Stimulated activated CD4-positive, alpha-beta T cell treated with anti-CD3 and anti-CD28 coated beads, TNF-alpha, amount 100 ng/mL, for 48 hours (primary cell): Measurements from ENCODE around the gene NCAPD3.
"Not testable (repeated sequence)": the region's sequence is repeated elsewhere in the genome, so short reads cannot be mapped to it uniquely, and the experiment has no call there.

Experiments used
- DNase-seq, 3 donors: peaks; one replicate each; pipeline ENCODE4 v3.0.0-alpha.2; 2020; ENCODE audit warnings: low read depth in 3 of 3

NCAPD3 gene

DNA sequence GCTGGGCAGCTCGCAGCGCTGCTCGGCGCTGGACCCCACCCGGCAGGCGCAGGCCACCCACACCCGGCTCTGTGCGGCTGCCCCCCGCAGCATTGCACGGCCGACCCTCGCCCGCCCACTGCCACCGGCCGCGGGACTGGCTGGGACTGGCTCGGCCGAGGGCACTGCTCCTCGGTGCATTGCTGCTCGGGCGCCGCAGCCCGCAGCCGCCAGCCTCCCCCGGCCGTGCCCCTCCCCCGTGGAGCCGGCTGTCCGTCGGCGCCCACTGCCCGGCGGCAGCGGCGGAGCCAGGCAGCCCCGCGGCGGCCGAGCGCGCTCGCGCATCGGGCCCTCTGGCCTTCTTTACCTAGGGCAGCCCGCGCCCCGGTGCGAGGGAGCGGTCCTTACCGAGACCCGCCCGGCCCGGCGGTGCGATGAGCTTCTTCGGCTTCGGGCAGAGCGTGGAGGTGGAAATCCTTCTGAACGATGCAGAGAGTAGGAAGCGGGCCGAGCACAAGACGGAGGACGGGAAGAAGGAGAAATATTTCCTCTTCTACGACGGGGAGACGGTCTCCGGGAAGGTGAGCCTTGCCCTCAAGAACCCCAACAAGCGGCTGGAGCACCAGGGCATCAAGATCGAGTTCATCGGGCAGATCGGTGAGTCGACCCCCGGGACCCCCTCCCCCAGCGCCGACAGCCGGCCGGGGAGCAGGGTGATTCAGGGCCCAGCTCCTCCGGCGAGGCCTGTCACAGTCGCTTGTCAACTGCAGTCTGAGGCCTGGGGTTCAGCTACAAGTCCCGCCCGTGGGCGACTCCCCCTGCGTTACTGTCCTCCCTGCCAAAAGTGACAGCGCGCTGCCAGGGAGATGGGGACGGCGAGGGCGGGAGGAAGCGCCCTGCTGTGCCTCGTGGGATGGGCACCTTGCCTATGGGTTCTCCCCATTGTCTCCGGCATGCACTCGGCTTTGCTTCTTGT, 1.2 kb upstream of the NCAPD3 start:
- DNase-seq: peak; percentile 43 to 66 (median 56)

DNA sequence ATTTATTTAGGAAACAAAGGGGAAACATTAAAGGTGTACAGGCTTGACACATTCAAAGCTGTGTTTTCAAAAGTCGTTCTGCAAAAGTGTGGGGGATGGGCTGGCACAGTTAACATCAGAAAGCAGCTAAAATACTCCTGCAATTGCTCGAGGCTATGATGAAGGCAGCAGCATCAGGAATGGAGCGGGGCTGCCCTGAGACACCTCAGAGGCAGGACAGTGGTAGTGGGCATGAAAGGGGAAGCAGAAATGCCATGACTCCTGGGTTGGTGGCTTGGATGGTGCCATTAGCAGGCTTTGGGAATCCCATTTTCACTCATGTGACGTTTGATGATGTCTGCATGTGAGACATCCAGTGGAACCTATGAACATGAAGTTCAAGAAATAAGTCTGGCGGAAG, 646 bp downstream of the NCAPD3 start:
- no peak for DNase-seq

DNA sequence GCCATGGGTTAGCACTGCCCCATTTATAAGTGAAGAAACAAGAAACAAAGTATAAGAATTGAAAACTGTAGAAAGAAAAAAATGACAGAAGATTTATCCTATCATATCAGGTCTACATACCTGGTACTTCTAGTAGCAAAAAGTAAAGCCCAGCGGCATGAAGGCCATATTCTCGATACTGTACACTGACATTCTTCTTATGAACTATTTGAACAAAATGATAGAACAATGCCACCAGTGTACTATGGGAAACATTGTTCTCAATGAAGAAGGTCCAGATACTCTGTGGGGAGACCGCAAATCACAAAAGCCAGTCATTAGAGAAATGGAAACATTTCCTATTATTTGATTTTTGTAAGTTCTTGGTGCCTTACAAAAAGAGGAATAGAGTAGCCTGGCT, 7.0 kb downstream of the NCAPD3 start:
- no peak for DNase-seq

DNA sequence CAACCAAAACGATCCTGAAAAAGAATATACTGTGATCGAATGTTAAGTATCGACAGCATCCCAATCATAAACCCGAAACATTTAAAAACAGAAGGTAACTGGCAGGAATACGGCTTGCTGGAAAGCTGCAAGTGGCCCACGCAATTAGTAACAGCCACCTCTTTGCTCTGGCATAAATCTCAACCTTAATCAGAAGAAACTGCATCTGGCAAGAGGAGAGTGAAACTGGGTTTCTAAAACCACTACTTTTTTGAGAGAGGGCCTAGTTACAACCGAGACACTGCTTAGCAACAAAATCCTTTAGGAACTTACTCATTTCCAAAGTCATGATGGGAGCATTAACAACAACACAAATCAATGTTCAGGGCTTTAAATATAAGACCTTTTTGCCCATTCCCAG, 7.9 kb downstream of the NCAPD3 start:
- no peak for DNase-seq

DNA sequence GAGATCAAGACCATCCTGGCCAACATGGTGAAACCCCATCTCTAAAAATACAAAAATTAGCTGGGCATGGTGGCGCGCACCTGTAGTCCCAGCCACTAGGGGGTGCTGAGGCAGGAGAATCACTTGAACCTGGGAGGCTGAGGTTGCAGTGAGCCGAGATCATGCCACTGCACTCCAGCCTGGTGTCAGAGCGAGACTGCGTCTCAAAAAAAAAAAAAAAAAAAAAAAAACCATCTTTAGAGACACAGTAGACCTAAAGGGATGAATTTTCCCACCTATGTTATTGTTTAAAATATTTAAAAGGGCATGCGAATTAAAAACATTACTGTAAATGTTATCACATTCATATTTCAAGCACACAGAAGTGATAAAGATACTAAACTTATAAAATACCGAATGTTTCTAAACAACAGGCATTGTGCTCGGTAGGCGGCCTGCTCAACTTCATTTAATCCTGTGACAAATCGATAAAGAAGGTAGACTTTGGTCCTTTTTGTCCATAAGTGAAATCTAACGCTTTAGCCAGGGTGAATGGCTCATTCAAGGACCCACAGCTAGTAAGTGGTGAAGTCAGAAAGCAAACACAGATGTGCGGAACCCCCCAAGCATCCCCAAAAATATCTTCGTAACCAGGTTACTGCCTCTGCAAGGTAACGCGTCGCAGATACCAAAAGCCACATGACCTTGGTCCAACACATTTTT, 16.1 kb downstream of the NCAPD3 start:
- peak; percentile 27 to 52 (median 47) for DNase-seq

DNA sequence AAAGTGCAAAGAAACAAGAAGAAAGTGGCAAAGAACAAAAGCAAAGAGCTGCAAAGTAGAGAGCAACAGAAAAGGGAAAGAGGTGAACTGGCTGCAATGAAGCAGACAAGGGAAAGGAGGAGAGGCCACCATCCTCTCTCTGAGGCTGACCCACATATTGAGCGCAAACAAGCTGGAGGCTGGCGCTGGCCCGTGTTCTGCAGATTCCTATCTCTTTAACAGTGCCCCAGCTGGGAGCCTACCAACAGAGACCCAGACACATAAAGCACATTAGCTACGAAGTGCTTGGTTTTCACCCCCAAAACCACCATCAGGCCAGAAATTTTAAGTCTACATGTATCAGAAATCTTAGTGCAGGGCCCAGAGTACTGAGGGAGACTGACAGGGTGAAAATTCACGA, 17.6 kb downstream of the NCAPD3 start:
- no peak for DNase-seq

DNA sequence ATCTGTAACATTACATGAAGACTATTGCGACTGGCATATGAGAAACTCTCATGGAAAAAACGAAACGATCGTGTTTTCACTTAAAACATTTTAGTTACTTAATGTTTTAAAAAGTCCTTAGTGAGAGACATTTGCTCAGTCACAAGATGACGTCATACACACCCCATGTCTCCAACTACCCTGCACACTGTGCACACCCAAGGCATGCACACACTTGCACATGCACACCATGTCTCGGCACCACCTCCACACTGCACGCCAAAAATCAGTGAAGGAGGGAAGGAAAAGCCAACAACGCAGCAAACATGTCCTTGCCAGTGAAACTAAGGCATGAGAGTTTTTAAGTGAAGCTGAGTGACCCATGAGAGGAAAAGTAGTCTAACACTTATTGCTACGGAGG, 18.0 kb downstream of the NCAPD3 start:
- no peak for DNase-seq

DNA sequence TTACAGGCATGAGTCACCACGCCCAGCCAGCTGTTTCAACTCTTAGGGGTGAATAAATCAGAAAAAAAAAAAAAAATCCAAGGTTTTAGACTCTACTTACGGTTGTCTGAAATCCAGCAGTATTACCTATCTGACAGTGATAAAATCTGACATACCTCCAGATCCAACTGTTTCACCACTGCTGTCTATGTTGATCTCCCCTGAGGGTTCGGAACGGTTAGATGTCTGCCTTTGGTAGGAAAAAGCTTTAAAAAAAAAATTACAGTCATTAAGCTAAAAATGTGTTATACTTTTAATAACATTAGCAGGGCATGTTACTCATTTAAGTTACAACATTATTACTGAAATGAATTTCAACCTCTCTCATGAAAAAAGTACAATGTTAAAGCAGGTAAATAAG, 21.1 kb downstream of the NCAPD3 start:
- no peak for DNase-seq

DNA sequence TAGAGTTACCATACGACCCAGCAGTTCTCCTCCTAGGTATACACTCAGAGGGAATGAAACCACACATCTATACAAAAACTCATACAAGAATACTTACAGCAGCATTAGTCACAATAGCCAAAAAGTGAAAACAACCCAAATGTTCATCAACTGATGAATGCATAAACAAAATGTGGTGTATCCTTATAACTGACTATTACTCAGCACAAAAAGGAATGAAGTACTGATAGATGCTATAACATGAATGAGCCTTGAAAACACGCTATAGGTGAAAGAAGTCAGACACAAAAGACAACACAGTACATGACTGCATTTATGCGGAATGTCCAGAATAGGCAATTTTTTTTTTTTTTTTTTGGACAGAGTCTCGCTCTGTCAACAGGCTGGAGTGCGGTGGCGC, 23.1 kb downstream of the NCAPD3 start:
- no peak for DNase-seq

DNA sequence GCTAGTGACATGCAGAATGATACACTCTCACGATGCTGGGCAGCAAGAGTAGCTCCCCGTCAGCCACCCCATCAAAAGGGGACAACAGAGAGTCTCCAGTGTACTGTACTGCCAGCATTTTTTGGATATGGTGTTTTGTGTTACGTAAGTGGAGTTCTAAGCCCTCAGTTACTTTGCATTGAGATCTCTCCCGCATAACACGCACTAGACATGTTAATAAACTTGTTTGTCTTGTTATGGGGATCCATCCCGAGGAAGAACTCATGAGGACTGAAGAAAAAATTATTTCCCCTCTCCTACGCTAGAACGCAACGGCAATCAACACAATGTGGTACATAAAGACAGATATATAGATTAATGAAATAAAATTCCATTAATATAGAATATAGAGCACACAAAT, 24.2 kb downstream of the NCAPD3 start:
- no peak for DNase-seq

DNA sequence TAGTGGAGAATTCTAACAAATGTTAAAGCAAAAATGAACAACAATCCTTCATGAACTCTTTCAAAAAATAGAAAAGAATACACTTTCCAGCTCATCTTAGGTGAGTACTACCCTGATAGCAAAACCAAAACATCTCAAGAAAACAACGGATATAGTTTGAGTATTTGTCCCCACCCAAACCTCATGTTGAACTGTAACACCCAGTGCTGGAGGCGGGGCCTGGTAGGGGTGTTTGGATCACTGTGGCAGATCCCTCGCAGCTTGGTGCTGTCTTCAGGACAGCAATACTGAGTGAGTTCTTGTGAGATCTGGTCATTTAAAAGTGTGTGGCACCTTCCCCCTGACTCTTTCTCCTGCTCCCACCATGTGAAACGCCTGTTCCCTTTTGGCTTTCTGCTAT, 27.0 kb downstream of the NCAPD3 start:
- DNase-seq: no peak

DNA sequence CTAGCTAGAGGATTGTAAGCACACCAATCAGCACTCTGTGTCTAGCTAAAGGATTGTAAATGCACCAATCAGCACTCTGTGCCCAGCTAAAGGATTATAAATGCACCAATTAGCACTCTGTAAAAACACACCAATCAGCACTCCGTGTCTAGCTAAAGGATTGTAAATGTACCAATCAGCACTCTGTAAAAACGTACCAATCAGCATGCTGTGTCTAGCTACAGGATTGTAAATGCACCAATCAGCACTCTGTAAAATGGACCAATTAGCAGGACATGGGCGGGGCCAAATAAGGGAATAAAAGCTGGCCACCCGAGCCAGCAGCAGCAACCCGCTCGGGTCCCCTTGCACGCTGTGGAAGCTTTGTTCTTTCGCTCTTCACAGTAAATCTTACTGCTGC, 35.7 kb downstream of the NCAPD3 start:
- DNase-seq: not testable (repeated sequence)

DNA sequence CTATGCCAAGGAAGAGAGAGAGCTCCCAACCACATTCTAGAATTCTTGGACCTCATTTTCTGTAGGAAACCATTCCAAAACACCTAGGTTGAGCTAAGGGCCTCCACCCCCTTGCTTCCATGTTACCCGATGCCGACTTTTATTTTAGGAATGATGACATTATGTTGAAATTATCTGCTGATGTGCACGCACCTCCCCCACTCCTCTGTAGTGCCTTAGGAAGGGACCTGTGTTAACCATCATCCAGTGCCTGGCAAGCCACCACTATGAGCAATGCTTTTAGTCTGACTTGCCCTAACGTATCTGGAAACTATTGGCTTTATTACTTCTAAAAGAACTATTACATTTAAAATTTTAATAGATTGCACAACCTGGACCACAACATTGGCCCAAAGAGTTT, 42.1 kb downstream of the NCAPD3 start:
- no peak for DNase-seq

DNA sequence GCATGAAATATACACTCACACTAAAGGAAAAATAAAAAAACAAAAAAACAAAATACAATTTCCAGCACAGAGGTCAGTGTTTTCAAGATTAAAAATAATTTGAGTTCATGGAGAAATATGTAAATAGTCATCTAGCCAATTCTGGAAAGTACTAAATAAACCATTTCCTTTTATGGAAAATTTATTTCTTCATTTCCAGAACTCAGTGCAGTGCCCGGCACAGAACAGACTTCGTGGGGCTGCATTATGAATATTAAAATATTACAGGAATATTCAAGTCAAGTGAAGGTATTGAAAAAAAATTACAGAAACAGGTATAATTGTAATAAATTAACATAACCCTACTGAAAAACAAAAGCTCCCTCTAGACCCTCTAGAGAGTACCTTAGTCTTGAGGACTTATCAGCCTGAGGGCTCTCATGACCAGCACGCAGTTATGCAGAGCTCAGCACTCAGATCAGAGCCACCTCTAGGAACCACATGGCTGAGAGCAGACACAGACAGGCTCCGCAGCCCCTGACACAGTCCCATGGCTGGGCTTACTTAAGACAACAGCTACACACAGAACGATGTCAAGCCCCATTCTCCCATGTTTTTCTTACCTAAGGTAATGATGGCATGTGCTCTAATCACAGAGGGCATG, 45.6 kb downstream of the NCAPD3 start:
- no peak for DNase-seq

DNA sequence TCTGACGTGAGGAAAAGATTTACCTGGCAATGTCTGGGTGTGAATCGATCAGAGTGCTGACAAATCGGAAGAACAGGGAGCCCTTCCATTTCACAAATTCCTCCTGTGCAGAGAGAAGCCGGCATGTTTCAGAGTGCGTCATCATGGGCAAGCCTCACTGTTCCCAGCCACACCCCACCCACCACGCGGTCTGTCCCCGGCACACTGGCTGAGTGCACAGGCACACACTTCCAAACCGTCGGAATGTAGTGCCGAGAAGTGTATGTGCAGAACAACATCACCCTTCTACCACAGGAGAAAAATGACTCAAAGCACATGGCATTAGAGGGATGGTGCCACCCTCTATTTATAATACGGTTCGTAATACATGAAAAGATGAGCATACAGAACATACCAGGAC, 47.5 kb downstream of the NCAPD3 start:
- DNase-seq: no peak

DNA sequence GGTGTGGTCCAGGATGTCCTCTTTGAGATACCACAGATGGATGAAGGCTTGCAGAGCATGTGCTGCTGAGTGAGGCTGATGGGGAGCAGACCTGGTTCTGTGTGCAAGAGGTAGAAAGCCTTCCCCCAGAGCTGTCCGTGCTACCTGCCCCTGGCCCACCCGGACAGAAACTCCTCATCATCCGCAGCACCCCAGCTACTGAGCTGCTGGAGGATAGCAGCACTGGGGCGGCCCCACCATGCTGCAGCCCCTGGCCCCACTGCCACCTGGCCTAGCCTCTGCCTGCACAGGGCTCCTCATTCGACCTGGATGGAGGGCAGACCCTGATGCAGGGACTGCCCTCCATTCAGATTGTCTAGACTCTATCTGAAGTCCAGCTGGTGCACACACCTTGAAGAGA, 50.5 kb downstream of the NCAPD3 start:
- no peak for DNase-seq

DNA sequence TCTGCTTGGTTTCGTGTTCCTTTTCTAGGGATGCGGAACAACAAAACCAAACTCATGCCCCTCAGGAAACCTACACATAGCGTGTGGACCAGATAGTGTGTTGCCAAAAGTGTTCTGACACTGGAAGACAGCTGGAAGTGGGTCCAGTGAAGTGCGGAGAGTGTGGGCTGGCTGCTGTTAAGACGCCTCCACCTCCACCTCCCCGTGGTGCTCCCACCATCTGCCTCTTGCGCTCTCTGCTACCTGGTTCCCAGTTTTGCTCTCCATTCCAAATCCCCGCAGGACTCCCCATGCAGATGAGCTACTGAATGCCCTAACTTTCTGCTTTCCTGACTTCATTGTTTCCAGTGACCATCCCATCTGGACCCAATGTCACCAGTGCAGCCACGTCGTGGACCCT, 51.8 kb downstream of the NCAPD3 start:
- DNase-seq: no peak

DNA sequence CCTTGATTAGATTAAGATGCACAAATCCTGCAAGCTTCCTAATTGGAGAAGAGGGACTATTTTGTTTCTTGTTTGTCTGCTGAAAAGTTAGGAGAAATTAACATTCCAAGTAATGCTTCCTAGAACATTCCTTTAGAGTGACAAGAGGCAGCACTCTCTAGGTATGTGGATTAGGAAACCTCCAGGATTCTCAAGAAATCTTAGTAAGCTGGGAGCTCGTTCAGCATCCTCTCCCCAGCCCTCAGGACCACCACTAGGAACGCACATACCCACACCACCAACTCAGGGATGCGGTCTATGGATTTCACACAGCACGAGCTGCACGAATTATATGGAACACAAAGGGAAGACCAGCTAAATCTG, 52.9 kb downstream of the NCAPD3 start:
- DNase-seq: no peak

DNA sequence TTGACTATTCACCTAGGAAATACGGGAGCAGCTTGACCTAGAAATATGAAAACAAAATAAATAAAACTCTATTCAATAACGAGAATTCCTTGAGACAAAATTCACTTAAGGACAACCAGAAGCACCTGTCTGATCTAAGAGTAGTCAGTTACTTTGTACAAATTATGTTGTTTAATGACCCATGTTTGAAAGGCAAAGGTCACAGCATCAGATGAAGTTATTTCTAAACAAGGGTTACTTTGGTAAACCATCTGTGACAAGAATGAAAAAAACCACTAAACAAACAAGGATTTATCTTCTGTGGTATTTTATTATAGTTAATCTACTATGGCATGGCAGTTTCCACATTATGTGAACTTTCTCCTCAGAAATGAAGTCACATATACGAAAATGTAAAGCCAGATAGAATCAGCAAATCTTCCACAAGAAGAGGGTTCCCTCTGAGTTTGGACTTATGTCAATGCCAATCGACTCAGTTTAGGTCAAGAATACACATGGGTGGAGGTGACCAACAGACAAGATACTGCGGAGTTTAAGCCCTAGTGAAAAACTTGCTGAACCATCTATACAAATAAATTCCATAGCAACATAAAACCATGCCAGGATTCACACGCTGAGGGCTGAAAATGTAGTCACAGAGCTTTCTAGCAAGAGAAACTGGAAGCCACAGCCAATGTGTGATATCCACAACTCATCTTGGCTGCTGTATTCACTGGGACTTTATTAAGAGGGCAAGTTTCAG, 53.4 kb downstream of the NCAPD3 start:
- no peak for DNase-seq

DNA sequence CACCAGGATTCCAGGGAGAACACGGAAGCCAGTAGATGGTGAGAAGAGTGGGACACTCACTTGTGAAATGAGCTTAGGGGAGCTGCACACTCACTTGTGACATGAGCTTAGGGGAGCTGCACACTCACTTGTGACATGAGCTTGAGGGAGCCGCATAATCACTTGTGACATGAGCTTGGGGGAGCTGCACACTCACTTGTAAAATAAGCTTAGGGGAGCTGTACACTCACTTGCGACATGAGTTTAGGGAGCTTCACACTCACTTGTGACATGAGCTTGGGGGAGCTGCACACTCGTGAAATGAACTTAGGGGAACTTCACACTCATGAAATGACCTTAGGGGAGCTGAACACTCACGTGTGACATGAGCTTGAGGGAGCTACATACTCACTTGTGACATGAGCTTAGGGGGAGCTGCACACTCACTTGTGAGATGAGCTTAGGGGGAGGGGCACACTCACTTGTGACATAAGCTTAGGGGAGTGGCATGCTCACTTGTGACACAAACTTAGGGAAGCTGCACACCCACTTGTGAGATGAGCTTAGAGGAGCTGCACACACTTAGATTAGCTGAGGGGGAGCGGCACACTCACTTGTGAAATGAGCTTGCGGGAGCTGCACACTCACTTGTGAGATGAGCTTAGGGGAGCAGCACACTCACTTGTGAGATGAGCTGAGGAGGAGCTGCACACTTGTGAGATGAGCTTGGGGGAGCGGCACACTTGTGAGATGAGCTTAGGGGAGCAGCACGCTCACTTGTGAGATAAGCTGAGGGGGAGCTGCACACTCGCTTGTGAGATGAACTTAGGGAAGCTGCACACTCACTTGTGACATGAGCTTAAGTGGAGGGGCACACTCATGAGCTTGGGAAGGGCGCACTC, 59.0 kb downstream of the NCAPD3 start:
- DNase-seq: no peak

DNA sequence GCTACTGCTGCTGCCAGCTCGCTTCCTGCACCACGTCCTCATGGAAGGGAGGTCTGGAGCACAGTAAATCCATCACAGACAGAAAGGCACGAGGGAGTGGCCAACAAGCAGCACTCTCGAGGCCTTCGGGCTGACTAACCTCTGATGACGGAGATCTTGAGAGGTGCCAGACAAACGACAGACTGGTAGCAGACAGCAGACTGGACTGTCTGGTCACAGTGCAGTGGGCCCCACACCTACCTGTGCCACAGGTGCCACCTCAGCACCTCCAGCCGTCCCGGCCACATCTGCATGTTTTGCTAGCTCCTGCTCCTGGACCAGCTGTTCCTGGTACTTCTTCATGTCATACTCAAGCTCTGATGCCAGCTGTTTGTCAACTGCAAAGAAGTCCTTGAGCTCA, 64.1 kb downstream of the NCAPD3 start:
- DNase-seq: no peak
